Neural crest cell (in vitro differentiated cells): ENCODE measurements around the gene TMEM117. TPM values are rescaled to one million over a fixed set of nuclear protein-coding genes. Genes with fewer than 3 reads are reported as not detected.
"Not testable (repeated sequence)": the region's sequence is repeated elsewhere in the genome, so short reads cannot be mapped to it uniquely, and the experiment has no call there.

Source experiments
- DNase-seq: peaks from one replicate; pipeline ENCODE4 v3.0.0; 2021; ENCODE audit warnings: low read depth, mixed read lengths, low spot score
- H3K27ac Mint-ChIP-seq: one replicate; pipeline ENCODE4 v1.8.0; 2021; ENCODE audit warnings: mild to moderate bottlenecking, mixed read lengths; ENCODE audit not compliant: unreplicated experiment
- H3K27me3 Mint-ChIP-seq: 2 replicates; pipeline ENCODE4 v1.8.0; 2021; ENCODE audit warnings: low read depth, mild to moderate bottlenecking, mixed read lengths
- H3K36me3 Mint-ChIP-seq: 2 replicates; pipeline ENCODE4 v1.8.0; 2021; ENCODE audit warnings: low read depth, mild to moderate bottlenecking, mixed read lengths
- H3K4me1 Mint-ChIP-seq: 2 replicates; pipeline ENCODE4 v1.8.0; 2021; ENCODE audit warnings: mixed read lengths
- H3K4me3 Mint-ChIP-seq: one replicate; pipeline ENCODE4 v1.8.0; 2021; ENCODE audit warnings: mild to moderate bottlenecking, mixed read lengths
- H3K9me3 Mint-ChIP-seq: 2 replicates; pipeline ENCODE4 v1.8.0; 2021; ENCODE audit warnings: mixed read lengths
- total RNA-seq: library from RNA; stranded (reverse); gene quantifications from 2 replicates; pipeline ENCODE4 v1.2.1, GENCODE V29; 2021
- TF ChIP-seq, protein P1 (sequence below): fragments of 200-600 bp; sonication (generic); conservative IDR thresholded peaks from 2 replicates; pipeline ENCODE4 v1.5.0; 2021; ENCODE audit warnings: antibody characterized with exemption, mild to moderate bottlenecking

TMEM117 gene
- total RNA-seq, 1 donor from 2014 or later: 7.6 TPM

DNA sequence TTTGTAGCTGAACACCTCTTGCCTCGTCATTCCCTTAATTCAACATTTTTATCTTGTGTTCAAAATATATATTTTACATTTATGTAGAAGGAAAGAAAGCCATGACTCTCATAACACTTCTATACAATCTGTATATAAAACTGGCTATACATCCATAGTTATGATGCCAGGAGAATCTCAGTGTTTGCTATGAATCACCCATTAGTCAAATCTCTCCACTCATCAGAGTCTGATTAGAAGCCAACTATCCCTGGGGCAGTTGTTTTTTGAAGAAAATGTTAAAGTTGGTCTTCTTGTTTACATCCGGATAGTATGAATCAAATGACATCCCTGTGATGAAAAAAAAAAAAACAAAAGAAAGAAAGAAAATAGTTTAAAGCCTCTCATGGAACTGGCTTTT, 536.4 kb downstream of the TMEM117 start:
- Mint-ChIP-seq H3K4me1 (peaks cover 5% of the 10 kb centered on the region), H3K27me3 (no peaks in the 10 kb centered on the region), H3K4me3 (no peak overlapping the region), H3K9me3 (no peaks in the 10 kb centered on the region), H3K27ac (no peak overlapping the region), H3K36me3 (no peaks in the 10 kb centered on the region)
- no peak for DNase-seq
- TF ChIP-seq, protein P1, sequence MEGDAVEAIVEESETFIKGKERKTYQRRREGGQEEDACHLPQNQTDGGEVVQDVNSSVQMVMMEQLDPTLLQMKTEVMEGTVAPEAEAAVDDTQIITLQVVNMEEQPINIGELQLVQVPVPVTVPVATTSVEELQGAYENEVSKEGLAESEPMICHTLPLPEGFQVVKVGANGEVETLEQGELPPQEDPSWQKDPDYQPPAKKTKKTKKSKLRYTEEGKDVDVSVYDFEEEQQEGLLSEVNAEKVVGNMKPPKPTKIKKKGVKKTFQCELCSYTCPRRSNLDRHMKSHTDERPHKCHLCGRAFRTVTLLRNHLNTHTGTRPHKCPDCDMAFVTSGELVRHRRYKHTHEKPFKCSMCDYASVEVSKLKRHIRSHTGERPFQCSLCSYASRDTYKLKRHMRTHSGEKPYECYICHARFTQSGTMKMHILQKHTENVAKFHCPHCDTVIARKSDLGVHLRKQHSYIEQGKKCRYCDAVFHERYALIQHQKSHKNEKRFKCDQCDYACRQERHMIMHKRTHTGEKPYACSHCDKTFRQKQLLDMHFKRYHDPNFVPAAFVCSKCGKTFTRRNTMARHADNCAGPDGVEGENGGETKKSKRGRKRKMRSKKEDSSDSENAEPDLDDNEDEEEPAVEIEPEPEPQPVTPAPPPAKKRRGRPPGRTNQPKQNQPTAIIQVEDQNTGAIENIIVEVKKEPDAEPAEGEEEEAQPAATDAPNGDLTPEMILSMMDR: no peak

DNA sequence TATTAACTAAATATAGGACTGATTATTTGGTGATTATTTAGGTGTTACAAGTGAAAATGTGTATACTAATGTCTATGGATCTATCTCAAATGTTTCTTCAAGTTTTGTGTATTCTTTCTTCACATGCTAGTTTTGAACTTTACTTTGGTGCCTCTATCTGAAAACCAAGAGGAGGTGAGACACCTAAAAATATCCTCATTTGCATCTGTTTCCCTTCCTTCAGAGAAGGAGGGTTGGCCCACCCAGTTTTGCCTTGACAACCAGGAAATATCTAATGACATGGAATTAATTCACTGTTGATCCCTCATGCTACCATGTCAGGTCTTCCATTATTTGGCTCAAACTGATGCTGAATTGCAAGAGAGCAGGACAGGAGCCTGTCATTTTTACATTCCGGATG, 539.8 kb downstream of the TMEM117 start:
- no peak for DNase-seq
- H3K9me3 Mint-ChIP-seq: no peaks in the 10 kb centered on the region
- peaks cover 11% of the 10 kb centered on the region for H3K4me1 Mint-ChIP-seq
- TF ChIP-seq, protein P1: no peak
- H3K27me3 Mint-ChIP-seq: no peaks in the 10 kb centered on the region
- H3K27ac Mint-ChIP-seq: no peak overlapping the region
- no peaks in the 10 kb centered on the region for H3K36me3 Mint-ChIP-seq
- H3K4me3 Mint-ChIP-seq: no peak overlapping the region

DNA sequence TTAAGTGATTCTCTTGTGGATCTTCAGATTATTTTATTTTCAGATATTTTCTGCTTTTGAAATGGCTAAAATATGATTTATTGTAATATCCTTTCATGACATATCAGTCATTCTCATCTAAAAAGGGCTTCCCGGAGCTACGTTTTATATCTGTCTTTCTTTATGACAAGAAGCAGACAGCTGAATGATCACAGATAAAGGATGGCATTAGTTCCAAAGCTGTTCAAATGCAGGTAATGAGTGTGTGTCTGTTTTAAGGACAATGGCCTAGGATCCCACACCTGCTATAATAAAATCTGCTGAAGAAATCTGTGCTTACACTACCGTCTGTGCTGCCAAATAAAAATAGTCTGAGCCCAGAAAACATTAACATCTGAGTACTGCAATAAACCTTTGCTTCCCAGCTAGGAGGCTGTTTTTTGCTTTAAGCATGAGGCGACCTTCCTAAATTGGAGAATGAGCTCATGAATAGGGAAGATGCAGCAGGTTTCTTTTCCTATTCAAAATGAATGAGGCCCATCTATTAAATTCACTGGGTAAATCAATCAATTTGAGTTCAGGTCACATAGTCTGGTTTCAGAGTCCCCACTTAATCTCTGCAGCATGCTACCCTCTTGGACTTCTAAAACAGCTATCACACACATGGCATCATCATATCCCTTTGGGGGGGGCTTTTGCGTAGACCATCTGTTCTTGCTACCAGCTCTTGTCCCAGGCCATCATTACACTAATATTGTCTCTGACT, 541.7 kb downstream of the TMEM117 start:
- no peak for DNase-seq
- TF ChIP-seq, protein P1: no peak
- H3K36me3 Mint-ChIP-seq: no peaks in the 10 kb centered on the region
- no peak overlapping the region for H3K4me3 Mint-ChIP-seq
- H3K27me3 Mint-ChIP-seq: no peaks in the 10 kb centered on the region
- H3K9me3 Mint-ChIP-seq: no peaks in the 10 kb centered on the region
- H3K4me1 Mint-ChIP-seq: peaks cover 11% of the 10 kb centered on the region
- no peak overlapping the region for H3K27ac Mint-ChIP-seq

DNA sequence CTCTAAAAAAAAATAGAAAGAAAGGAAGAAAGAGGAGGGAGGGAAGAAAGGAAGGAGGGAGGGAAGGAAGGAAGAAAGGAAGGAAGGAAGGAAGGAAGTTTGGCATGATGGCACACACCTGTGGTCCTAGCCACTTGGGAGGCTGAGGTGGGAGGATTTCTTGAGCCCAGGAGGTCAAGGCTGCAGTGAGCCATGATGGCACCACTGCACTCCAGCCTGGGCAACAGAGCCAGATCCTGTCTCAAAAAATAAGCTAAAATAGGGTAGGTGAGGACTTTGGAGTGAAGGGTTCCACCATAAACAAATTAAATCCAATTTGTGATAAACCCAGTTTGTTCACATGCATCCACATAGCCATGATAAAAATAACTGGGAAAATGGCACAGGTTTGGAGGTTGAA, 543.2 kb downstream of the TMEM117 start:
- H3K36me3 Mint-ChIP-seq, H3K27me3 Mint-ChIP-seq, H3K4me3 Mint-ChIP-seq, H3K27ac Mint-ChIP-seq, H3K9me3 Mint-ChIP-seq, DNase-seq: not testable (repeated sequence)
- H3K4me1 Mint-ChIP-seq: peaks cover 18% of the 10 kb centered on the region

DNA sequence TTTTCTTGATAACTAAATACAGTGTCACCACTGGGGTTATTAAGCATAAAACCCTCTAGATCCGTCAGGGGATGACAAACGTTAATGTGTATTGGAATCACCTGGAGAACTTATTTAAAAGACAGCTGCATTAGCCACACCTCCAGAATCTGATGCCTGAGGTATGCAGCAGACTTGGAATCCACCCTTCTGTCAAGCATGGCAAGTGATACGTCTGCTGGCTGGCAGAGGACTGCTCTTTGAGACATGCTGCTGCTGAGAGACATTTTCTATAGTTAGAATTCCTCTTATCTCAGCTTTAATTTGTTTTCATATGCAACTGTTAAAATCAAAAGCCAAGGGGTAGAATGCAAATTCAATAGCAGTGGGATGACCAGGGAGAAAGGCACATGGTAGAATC, 544.0 kb downstream of the TMEM117 start:
- no peak for DNase-seq
- H3K36me3 Mint-ChIP-seq: no peaks in the 10 kb centered on the region
- H3K9me3 Mint-ChIP-seq: no peaks in the 10 kb centered on the region
- no peak overlapping the region for H3K4me3 Mint-ChIP-seq
- TF ChIP-seq, protein P1: no peak
- no peak overlapping the region for H3K27ac Mint-ChIP-seq
- peaks cover 23% of the 10 kb centered on the region for H3K4me1 Mint-ChIP-seq
- no peaks in the 10 kb centered on the region for H3K27me3 Mint-ChIP-seq

DNA sequence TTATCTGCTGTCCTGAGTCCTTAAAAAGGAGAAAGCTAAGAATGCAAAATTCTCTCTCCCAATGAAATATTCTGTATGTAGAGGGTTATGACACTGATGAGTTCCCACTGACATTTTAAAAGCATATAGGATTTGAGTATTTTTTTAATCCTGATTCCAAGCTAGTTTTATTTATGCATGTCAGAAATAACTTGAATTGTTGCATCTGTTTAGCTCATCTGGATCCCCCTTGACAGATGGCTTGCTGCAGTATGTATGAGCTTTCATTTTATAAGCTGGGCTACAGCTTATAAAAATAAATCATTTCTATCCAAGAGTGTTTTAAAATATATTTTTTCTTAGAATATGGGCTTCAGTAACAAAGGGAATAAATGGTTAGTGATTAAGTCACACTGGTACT, 545.0 kb downstream of the TMEM117 start:
- H3K9me3 Mint-ChIP-seq: no peaks in the 10 kb centered on the region
- no peak overlapping the region for H3K4me3 Mint-ChIP-seq
- no peak for DNase-seq
- no peaks in the 10 kb centered on the region for H3K36me3 Mint-ChIP-seq
- no peaks in the 10 kb centered on the region for H3K27me3 Mint-ChIP-seq
- H3K27ac Mint-ChIP-seq: no peak overlapping the region
- H3K4me1 Mint-ChIP-seq: peaks cover 20% of the 10 kb centered on the region
- TF ChIP-seq, protein P1: no peak
